GM21619 (cell line): ENCODE measurements around the gene TMEM270.

ENCODE experiments used
- ATAC-seq: cut with Tn5 transposase; IDR thresholded peaks from one replicate; pipeline ENCODE4 v1.9.1; 2021; ENCODE audit not compliant: unreplicated experiment

TMEM270 gene

DNA sequence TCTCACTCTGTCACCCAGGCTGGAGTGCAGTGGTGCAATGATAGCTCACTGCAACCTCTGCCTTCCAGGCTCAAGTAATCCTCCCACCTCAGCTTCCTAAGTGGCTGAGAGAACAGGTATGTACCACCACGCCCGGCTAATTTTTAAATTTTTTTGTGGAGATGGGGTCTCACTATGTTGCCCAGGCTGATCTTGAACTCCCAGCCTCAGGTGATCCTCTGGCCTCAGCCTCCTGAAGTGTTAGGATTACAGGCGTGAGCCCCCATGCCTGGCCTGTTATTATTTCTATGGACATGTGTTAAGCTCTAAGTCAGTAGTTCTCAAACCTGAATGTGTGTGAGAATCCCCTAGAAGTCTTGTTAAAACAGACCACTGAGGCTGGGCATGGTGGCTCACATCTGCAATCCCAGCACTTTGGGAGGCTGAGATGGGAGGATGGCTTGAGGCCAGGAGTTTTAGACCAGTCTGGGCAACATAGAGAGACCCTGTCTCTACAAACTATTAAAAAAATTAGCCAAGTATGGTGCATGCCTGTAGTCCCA is 24.5 kb downstream of the TMEM270 start:
- no peak for ATAC-seq

DNA sequence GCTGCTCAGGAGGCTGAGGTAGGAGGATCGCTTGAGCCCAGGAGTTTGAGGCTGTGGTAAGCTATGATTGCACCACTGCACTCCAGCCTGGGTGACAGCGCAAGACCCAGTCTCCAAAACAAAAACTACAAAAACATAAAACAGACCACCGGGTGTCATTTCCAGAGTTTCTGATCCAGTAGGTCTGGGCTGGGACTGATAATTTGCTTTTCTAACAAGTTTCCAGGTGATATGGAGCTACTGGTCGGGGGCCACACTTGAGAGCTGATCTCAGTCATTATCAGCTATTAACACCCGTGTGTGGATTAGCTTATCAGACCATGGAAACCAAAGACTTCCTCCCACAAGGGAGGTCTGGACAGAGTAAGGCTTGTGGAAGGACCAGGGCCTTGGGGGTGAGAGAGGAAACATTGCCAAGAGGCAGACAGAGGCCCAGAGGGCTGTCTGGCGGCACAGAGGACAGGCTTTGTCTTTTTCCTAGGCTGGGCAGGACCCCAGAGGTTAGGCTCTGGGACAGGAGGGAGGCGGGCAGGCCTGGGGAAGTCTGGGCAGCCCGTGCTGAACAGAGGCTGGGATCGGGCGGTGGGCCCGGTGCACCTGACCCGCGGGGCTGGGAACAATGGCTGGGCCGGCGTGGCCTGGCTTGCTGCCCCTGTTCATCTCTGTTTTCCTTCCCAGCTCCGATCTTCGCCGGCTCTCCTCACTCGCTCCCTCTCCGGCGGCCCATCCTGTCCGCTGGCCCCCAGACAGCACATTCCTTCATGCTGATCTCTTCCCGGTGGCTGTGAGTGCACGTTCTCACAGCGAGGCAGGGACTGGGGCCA is 25.2 kb downstream of the TMEM270 start:
- ATAC-seq = no peak

DNA sequence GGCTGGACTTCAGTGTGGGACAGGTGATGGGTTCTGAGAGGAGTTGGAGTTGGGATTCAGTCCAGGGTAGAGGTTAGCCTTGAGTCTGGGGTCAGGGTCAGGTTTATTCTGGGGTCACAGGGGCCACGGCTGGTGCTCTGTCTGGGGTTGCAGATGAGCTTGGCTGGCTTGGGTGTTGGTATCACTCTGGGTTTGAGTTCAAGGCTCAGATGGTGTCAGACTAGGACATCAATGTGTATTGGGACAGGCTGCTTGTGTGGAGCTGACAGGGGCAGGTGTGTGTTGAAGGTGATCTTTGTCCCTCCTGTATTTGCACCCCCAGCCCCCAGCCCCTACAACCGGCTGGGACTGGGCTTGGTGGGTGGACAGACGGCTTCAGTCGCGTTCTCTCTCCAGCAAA is 26.8 kb downstream of the TMEM270 start:
- no peak for ATAC-seq

DNA sequence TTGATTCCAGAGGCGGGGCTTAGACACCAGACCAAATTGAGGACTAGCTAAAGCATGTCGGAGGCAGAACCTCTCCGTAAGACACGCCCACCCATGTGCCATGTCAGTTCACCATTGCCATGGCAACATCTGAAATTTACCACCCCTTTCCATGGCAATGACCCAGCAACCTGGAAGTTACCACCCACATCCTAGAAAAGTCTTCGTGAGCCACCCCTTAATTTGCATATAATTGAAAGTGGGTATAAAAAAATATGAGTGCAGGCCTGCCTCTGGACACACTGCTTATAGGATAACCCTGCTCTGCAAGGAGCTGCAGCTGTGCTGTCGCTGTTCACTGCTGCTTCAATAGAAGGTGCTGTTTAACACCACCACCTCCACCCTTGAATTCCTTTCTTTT is 28.0 kb downstream of the TMEM270 start:
- ATAC-seq = no peak

DNA sequence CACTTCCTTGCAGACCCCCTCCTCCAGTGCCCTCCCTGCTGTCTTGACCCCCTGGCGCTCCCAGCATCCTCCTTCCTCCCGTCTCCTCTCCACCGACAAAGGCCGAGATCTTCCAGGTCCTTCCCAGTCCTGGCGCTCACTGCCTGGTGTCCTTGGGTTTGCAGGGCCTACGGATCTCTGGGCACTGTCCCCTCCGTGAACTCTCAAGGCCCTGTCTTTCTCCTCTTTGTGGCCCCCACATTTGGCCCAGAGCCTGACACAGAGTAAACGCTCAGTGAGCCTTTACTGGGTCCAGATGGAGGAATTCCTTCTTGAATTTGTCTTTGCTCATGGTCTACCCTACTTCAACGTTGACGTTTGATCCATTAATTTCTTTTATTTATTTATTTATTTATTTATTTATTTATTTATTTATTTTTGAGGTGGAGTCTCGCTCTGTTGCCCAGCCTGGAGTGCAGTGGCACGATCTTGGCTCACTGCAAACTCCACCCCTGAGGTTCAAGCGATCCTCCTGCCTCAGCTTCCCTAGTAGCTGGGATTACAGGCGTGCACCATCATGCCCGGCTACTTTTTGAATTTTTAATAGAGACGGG is 29.7 kb downstream of the TMEM270 start:
- no peak for ATAC-seq

DNA sequence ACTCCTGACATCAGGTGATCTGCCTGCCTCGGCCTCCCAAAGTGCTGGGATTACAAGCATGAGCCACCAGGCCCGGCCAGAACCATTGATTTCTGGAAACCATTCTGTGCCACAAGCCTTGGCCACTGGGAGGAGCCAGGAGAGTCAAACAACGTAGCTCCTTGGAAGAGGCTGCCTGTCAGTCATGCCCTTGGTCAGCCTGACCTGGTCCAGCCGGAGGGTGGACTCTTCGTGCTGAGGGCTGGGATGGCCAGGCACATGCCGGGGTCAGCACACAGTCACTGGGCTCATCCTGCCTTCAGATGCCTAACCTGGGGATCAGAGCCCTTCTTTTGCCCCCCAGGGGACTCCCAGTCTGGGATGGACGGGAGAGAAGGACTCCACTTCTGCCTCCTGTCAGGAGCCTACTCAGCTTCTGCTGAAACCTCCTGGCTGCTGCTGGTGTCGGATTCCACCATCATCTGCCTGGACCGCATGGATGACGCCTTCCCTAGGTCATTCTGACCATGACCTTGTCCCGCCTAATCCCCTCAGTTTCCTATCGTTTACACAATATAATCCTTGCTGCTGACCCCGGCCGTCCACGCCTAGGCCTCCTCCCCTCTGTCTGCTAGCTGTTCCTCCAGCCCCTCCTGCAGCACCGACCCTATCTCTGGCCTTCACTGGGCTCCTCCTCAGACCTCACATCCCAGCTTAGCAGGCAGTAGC is 30.4 kb downstream of the TMEM270 start:
- no peak for ATAC-seq

DNA sequence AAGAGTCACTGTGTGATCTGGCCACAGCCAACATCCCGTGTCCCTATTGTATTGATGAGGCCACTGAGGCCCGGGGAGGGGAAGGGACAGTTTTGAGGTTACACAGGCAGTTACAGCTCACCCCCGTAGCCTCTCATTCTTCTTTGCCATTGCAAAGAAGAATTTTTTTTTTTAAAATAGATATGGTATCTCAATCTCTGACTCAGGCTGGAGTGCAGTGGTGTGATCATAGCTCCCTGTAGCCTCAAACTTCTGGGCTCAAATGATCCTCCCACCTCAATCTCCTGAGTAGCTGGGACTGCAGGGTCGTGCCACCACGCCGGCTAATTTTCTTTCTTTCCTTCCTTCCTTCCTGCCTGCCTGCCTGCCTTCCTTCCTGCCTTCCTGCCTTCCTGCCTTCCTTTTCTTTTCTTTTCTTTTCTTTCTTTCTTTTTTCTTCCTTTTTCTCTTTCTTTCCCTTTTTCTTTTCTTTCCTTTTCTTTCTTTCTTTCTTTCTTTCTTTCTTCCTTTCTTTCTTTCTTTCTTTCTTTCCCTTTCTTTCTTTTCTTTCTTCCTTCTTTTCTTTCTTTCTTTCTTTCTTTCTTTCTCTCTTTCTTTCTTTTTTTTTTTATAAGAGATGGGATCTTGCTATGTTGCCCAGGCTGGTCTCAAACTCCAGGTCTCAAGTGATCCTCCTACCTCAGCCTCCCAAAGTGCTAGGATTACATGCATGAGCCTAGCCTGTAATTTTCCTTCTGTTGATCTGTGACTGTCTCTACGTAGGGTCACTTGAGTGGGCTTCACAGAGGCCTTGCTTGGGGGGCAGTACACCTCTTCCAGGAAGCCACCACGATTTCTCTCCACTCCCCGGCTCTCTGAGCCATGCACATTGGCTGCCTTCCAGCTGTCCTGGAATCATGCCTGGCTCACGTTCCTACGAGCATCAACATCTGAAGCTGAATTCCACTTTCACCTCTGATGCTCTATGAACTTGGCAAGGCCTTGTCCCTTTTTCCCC is 31.3 kb downstream of the TMEM270 start:
- ATAC-seq = no peak

DNA sequence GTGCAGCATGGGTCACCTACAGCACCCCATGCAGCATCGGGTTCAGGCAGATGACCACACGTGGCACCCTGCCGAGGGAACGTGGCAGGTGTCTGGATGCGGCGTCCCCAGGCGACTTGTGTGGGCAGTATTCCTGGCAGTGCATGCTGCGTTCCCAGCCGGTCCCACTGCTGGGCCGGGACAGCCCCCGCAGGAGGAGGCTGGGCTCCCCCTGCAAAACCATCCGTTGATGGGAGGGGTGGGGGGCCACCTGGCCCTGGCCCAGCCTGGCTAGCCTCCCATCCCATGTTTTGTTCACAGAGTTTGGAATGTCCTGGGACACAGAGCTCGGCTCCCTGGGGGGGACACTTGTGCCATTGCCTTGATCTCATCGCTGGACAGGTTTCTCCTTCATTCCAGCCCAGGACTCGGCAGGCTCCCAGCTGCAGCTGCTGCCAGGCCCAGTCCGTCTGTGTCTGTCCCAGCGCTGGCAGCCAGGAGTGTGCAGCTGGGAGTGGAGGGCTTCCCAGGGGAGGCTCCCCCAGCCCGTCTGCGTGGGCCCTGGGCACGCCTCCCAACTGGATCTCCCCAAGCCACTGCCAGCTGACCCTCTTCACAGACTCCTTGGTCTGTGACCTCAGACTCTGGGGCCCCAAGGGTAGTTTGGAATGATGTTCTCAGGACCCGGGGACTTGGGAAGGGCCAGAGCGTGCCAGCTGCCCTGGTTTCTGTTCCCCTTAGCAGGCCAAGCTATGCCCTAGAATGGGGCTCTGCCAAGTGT is 32.6 kb downstream of the TMEM270 start:
- ATAC-seq = no peak

DNA sequence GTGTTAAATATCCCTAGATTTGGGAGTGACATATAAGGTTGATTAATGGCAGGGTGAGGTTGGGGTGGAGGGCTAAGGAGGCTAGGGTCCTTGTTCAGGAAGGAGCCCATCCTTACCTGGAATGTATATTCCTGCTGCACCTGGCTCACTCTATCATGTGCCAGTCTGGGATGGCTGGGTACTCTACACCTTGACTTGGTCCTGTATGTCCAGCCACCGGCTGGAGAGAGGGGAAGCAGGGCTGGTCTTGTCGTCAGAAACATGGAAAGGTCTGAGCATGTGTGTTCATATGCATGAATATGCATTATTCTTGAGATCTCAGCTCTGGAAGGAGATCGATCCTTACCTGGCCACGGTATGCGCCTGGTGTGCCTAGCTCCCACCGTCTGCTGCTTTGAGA is 33.2 kb downstream of the TMEM270 start:
- ATAC-seq = no peak

DNA sequence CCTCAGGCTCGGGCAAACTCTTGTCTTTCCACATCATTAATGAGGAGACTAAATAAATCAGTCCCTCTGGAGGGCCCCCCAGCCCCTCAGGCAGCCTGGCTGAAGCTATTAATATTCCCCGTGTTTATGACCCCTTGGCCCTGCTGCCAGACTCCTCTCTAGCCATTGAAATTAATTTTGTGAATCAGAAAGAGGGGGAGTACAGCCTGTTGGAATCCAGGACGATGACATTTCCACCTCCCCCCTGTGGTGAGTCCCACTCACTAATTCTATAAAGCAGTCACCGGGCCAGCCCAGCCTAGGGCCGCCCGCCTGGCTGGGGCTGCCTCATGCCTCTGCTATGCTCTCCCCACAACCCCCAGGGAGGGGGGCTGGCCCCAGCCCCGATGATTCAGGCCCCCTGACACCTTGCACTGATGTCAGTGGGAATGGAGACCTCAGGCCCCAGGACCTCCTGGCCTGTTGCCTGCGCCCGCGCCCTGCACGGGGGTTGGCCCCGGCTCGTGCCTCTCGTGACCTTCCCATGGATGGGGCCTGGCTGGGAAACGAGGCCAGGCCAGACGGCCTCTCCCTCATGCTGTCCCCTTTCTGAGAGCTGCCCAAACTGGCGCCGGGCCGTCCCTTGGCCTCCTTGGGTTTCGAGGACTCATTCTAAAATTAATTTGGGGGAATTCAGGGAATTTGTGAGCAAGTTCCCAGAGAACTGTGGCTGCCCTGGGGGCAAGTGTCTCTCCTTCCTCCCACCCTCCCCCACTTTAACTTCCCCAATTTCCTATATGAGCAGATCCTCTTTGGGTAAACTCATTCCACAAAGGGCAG is 34.0 kb downstream of the TMEM270 start:
- no peak for ATAC-seq

DNA sequence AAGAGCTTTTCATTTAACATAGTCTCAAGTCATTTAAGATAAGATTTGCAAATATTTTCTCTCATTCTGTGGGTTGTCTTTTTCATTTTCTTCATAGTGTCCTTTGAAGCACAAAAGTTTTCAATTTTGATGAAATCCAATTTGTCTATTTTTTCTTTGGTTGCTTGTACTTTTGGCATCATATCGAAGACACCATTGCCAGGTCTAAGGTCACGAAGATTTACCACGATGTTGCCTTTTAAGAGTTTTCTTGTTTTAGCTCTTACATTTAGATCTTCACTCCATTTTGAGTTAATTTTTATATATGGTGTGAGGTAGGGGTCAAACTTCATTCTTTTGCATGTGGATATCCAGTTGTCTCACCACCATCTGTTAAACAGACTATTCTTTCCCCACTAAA is 34.7 kb downstream of the TMEM270 start:
- no peak for ATAC-seq

DNA sequence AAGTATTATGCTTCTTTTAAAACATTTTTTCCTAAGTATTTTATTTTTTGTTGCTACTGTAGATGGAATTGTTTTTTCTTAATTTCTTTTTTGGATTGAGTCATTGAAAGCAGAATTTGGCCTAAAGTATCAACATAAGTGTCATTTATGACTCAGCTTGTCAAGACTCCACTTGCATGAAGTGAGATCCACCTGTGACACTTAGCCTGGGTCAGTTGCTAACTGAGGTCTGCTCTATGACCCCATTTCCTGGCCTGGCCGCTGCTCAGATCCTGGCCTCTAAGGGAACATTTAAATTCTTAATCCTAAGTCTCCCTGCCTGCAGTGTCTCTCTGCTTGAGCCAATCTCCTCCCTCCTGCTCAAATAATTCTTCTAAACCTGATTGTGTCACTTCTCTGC is 35.5 kb downstream of the TMEM270 start:
- ATAC-seq = no peak

DNA sequence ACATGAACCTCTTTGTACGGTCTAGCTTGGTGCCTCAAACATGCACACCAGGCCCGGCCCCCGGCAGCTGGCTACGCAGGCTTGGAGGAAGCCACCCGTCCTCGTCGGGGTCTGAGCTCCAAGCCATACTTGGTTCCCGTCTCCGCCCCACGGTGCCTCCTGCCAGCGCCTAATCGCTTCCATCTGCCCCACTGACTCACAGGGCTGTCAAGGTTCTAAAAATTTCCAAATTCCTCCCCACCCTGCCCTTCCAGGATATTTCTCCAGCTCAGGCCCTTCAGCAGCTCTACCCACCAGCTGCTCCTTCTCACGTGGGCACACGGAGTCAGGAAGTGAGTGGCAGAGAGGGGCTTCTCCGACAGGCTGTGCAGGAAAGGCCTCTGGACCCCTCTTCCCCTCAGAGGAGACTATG is 38.8 kb downstream of the TMEM270 start:
- no peak for ATAC-seq

DNA sequence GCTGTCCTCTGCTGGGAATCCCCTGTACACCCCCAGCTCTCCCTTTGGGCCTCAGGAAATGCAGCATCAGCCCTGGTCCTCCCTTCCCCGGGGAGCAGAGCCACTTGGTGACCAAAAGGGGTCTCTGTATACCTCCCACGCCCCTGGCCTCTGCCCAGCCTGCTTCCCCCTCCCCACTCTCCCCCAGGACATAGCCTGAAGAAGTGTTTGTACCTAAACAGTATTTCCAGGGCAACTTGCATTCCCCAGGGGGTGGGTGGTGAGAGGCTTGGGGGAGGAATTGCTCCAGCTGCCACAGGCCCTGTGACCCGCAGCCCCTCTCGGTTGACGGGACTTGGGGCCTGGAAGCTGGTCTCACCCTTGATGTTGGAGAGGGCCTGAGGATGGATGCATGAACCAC is 39.3 kb downstream of the TMEM270 start:
- ATAC-seq = no peak

DNA sequence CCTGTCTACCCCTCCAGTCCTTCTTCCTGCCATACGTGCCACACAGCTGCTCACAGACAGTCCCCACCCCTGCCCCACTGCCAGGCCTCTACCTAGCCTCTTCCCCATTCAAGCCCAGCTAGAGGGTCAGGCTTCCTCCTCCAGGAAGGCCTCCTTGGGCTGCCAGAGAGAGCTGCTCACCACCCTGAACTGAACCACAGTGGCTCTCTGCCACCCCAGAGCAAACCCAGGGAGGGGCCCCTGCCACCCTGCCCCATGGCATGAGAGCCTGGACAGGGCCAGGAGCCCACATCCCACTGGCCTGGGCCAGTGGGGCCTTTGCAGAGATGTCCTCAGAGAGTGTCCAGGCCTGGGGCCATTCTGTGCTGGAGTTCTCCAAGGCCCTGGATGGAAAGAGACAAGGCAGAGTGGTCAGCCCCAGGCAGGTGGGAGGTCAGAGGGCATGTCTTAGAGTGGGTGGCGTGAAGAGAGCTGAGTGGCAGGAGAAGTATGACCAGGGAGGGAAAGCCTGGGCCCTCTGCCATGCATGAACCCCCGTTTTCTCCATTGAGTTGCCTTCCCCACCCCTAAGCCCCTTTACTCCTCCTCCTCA is 40.4 kb downstream of the TMEM270 start:
- ATAC-seq = no peak

DNA sequence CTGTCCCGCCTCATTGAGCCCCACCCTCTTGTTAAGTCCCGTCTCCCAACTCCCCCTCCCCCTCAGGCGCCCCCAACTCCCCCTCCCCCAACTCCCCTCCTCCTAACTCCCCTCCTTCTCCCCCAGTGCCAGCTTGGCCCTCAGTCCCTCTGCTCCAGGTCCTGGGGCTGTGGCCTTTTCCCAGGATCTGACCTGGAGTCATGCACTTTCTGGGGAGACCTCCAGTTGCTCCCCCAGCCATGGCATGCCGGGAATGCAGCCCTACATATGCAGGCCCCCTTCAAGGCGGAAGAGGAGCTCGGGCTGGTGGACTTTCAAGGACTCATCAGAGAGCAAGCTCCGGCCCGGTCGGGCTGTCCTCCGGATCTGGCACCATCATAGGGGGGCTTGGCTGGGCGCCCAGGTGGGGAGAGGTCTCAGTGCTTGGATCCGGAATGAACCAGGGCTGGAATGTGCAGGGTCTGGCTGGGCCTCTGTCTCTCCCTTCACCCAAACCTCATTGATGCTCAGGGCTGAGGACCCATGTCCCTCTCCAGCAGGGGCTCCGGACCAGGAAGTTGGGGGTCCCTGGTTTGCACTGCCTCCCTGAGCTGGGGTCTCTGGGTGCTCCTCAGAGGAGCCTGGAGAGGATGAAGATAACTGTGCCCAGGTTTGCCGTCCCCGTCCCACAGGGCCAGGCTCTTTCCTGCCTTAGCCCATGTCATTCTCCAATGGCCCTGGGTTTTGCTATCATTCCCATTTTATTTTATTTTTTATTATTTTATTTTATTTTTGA is 41.1 kb downstream of the TMEM270 start:
- no peak for ATAC-seq

DNA sequence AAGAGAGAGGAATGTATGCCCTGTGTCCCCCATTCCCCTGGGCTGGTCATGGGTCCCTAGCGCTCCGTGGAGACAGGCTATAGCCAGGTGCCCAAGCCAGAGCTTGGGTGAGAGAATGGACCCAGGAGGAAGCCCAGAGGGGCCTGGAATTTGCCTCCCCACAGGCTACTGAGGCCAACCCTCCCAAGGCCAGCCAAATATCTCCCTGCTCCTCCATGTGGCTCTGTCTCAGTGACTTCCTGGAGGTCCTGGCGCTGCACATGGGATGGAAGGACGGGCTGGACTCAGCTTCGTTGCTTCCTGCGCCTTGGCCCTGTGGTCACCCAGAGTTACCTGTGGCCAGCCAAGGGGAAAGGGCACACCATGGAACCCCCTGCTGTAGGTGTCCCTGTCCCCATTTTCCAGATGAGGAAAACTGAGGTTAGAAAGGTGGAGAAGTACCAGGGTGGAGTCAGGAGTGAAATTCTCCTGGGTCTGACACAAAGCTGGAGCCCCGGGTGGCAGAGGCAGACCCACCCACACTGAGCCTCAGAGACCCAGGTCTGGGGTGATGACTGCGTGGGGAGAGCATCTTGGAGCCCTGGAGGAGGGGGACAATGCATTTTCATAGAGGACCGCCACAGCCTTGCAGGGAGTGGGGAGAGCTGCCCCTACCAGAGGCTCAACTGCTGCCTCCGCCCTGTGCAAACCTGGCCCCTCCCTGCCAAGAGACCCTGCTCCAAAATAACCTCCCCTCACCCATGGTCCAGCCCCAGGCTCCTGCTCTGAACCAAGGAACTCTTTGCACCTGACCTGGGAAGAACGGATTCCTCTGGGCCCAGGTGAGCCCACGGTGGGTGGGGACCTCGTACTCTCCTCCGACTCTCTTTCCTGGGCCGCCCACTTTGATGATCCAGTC is 42.6 kb downstream of the TMEM270 start:
- no peak for ATAC-seq
